NCI-H2196 (cell line): ENCODE measurements around the gene XYLB.
"Not testable (repeated sequence)": the region's sequence is repeated elsewhere in the genome, so short reads cannot be mapped to it uniquely, and the experiment has no call there.

ENCODE experiments used
- DNase-seq: peaks from one replicate; lab custom pipeline; 2025; ENCODE audit not compliant: unreplicated experiment; lab: John Stamatoyannopoulos, UW

XYLB gene

GRCh38 chr3:38386992-38387750 lies 40.6 kb downstream of the XYLB start:
- no peak for DNase-seq

DNA sequence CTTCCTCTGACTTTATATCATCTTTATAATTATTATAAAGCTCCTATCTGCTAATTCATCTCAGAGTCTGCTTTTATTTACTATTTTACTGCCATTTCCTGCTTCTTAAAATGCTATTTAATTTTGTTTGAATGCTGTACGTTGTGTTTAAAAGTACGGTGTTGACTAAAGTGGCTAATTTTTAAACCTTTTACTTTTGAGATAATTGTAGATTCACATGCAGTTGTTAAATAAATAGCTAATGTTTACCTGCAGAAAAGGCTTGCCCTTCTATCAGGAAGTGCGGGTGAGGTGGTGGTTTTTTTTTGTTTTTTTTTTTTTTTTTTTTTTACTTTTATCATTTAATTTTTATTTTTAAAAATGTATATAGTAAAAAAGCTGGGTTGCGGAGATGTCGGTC lies 41.3 kb downstream of the XYLB start:
- DNase-seq: no peak

DNA sequence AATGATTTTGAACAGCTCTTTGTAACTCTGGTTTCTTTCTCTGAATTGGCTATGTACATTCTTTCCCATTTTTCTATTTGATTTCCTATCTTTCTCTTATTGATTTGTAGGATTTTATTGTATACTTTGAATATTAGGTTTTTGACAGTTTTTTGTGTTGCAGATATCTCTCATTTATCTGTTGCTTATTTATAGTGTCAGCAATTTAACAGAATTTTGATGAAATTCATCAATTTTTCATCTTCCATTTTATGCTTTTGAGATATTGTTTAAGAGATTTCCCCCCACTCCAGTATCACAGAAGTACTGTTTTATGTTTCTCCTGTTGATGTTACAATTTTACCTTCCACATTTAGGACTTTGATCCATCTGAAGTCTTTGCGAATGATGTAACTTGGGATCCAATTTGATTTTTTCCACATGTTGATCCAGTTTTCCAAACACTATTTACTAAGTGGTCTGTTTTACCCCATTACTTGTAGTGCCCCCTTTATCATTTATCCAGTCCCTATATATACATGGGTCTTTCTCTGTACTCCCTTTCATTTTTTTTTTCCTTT lies 46.1 kb downstream of the XYLB start:
- DNase-seq: no peak

DNA sequence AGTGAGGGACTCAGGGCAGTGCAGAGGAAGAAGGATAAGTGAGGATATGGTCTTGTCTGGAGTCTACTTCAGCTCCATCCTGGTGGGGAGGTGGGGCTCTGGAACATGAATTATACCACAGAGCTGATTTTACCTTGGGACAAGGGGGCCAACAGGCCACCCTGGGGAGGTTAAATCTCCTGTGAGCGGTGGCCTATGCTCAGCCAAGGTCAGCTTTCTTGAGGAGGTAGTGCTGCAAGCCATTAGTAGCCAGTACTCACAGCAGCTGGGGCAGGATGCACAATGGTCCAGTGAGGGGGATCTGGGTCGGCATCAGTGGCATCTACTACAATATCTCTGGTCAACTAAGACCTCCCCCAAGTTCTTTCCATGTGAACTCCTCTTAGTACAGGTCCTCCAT lies 49.7 kb downstream of the XYLB start:
- DNase-seq: no peak

GRCh38 chr3:38396861-38397260 lies 50.3 kb downstream of the XYLB start:
- DNase-seq: no peak

DNA sequence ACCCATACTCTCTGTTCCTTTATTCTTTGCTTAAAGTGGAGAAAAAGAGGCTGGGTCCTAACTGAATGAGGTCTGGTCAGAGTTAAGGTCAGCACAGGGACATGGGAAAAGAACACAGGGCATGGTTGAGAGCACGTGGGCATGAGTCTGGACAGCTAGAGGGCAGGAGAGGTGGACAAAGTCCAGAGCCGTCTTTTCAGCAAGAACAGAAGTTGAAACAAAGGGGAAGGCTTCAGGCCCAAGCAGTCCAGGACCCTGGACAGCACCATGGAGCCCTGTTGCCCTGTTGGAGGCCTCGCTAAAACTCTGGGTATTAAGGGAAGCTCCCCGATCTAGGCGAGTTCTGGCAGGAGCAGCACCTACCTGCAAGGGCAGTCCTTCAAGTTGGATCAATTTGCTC lies 50.7 kb downstream of the XYLB start:
- no peak for DNase-seq

- DNase-seq: no peak
Measured at GRCh38 chr3:38401246-38401962, 54.8 kb downstream of the XYLB start.

GRCh38 chr3:38404286-38404685 lies 57.7 kb downstream of the XYLB start:
- DNase-seq: no peak

DNA sequence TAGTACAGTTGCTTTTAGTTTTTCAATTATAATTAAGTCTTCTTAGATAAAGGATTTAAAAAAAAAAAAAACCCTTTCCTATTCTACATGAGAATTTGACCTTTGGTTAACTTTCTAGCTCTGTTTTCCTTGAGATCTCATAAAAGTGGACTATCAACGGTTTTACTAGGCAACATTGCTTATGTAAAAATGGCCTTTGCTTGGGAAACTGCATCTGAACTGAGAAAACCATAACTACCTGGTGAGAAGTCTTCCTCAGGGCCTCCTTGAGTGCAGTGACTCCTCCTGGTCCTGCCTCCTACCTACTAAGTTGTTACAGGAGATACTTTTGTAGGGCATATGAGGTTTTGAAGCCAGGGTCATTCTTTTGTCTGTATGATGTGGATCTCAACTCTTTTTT lies 65.0 kb downstream of the XYLB start:
- no peak for DNase-seq

DNA sequence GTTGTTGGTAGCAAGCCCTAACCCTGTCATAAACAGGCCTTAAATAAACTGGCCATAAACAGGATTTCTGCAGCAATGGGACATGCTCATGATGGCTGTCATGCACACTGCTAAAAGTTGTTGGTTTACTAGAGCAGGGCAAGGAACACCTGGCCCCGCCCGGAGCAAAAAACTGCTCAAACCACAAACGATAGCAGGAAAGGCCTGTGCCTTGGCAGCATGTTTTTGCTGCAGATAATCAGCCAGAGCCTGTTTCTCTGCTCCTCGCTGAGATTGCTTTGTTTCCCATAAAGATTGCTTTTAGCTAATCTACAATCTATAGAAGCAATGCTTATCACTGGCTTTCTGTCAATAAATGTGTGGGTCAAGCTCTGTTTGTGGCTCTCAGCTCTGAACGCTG lies 74.2 kb downstream of the XYLB start:
- DNase-seq: not testable (repeated sequence)

- no peak for DNase-seq
Measured at GRCh38 chr3:38421679-38422336, 75.2 kb downstream of the XYLB start.

GRCh38 chr3:38426798-38427426 lies 80.3 kb downstream of the XYLB start:
- not testable (repeated sequence) for DNase-seq

DNA sequence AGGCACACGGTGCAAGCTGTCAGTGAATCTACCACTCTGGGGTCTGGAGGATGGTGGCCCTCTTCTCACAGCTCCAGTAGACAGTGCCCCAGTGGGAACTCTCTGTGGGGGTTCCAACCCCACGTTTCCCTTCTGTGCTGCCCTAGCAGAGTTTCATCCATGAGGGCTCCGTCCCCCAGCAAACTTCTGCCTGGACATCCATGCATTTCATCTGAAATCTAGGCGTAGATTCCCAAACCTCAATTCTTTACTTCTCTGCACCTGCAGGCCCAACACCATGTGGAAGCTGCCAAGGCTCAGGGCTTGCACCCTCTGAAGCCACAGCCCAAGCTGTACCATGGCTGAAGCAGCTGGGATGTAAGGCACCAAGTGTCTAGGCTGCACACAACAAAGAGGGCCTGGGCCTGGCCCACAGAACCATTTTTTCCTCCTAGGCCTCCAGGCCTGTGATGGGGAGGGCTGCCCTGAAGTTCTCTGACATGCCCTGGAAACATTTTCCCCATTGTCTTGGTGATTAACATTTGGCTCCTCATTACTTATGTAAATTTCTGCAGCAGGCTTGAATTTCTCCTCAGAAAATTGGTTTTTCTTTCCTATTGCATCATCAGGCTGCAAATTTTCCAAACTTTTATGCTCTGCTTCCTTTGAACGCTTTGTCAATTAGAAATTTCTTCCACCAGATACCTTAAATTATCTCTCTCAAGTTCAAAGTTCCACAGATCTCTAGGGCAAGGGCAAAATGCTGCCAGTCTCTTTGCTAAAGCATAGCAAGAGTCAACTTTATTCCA lies 86.5 kb downstream of the XYLB start:
- DNase-seq: not testable (repeated sequence)

DNA sequence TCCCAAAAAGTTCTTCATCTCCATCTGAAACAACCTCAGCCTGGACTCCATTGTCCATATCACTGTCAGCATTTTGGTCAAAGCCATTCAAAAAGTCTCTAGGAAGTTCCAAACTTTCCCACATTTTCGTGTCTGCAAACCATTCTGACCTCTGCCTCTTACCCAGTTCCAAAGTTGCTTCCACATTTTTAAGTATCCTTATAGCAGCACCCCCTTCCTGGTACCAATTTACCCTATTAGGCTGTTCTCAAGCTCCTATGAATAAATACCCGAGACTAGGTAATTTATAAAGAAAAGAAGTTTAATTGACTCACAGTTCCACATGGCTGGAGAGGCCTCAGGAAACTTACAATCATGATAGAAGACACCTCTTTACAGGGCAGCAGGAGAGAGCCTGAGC lies 87.1 kb downstream of the XYLB start:
- DNase-seq: not testable (repeated sequence)

DNA sequence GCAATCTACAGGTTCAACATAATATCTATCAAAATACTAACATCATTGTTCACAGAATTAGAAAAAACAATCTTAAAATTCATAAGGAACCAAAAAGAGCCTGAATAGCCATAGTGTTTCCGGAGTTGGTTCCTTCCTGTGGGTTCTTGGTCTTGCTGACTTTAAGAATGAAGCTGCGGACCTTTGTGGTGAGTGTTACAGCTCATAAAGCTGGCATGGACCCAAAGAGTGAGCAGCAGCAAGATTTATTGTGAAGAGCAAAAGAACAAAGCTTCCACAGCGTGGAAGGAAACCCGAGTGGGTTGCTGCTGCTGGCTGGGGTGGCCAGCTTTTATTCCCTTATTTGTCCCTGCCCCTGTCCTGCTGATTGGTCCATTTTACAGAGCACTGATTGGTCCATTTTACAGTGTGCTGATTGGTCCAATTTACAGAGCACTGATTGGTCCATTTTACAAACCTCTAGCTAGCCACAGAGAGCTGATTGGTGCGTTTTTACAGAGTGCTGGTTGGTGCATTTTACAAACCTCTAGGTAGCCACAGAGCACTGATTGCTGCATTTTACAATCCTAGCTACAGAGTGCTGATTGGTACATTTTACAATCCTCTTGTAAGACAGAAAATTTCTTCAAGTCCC lies 92.0 kb downstream of the XYLB start:
- not testable (repeated sequence) for DNase-seq

DNA sequence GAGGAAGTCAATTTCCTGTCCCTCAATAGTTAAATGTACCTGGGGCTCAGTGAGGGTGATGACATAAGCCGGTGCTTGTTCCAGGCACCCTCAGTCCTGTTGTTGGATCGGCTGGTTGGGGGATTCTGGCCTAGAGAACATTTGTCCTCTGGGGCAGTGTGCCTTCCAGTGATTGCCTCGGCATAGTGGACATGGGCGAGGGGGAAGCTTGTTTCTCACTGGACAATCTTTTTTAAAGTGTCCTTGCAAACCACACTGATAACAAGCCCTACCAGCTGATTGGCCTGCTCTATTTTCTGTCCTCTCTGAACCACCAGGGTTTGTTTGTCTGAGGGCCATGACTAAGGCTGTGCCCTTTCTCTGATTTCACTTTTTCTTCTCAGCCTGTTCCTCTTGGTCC lies 96.6 kb downstream of the XYLB start:
- DNase-seq: not testable (repeated sequence)

DNA sequence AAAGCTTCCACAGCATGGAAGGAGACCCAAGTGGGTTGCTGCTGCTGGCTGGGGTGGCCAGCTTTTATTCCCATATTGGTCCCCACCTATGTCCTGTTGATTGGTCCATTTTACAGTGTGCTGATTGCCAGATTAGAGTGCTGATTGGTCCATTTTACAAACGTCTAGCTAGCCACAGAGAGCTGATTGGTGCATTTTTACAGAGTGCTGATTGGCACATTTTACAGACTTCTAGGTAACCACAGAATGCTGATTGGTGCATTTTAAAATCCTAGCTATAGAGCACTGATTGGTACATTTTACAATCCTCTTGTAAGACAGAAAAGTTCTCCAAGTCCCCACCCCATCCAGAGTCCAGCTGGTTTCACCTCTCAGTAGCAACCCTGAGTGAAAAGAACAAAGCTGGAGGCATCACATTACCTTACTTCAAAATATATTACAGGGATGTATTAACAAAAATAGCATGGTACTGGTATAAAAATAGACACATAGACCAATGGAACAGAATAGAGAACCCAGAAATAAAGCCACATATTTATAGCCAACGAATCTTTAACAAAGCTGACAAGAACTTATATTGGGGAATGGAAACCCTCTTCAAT lies 99.6 kb downstream of the XYLB start:
- DNase-seq: no peak

DNA sequence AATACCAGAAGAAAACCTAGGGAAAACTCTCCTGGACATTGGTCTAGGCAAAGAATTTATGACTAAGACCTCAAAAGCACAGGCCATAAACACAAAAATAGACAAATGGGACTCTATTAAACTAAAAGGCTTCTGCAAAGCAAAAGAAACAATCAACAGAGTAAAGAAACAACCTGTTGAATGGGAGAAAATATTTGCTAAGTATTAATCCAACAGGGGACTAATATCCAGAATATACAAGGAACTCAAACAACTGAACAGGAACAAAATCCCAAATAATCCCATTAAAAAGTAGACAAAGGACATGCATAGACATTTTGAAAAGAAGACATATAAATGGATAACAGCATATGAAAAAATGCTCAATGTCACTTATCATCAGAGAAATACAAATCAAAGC lies 100.2 kb downstream of the XYLB start:
- no peak for DNase-seq

GRCh38 chr3:38450853-38451252 lies 104.3 kb downstream of the XYLB start:
- no peak for DNase-seq
